GM19395 (cell line): ENCODE measurements around the gene PAAF1.
"Not testable (repeated sequence)": the region's sequence is repeated elsewhere in the genome, so short reads cannot be mapped to it uniquely, and the experiment has no call there.

ENCODE experiments used
- ATAC-seq: cut with Tn5 transposase; IDR thresholded peaks from one replicate; pipeline ENCODE4 v1.9.1; 2021; ENCODE audit warnings: mild to moderate bottlenecking, moderate library complexity; ENCODE audit not compliant: unreplicated experiment

PAAF1 gene

DNA sequence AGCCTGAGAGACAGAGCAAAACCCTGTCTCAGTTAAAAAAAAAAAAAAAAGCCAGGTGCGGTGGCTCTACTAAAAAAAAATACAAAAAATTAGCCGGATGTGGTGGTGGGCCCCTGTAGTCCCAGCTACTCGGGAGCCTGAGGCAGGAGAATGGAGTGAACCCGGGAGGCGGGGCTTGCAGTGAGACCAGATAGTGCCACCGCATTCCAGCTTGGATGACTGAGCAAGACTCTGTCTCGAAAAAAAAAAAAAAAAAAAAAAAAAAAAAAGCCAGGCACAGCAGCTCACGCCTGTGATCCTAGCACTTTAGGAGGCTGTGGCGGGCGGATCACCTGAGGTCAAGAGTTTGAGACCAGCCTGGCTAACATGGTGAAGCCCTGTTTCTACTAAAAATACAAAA, 3.6 kb downstream of the PAAF1 start:
- ATAC-seq, result not testable (repeated sequence)

DNA sequence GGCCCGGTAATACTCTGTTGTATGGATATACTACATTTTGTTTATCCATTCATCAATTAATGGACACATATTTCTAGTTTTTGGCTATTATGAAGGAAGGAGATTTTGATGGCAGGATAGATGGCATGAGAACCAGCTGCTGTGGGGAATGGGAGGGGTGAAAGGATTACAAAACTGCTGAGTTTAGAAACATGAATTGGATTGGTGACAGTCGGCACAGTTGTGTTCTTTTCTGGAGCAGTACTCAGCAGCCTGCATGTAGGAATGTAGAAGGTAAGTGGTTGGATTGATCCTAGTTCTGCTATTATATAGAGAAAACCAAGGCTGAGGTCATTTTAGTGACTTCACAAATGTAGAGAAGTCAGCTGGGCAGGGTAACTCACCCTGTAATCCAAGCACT, 7.1 kb downstream of the PAAF1 start:
- ATAC-seq, result no peak

DNA sequence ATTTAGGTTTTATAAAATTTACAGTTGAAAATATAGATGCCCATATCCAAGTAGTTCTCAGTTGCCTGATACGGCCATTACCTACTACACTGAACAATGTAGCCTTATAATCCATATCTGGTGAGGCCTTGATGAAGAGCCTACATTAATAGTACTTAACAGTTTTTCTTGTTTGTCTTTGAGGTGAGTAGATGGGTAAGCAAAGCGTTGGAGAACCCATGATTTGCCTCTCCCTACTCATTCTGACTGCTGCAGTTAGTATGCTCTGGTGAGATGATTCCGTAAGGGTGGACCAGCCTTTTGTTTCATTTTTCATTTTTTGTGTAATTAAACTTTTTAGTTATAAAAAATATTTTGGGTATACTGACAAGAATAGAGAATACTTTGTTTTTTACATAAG, 11.4 kb downstream of the PAAF1 start:
- no peak for ATAC-seq

DNA sequence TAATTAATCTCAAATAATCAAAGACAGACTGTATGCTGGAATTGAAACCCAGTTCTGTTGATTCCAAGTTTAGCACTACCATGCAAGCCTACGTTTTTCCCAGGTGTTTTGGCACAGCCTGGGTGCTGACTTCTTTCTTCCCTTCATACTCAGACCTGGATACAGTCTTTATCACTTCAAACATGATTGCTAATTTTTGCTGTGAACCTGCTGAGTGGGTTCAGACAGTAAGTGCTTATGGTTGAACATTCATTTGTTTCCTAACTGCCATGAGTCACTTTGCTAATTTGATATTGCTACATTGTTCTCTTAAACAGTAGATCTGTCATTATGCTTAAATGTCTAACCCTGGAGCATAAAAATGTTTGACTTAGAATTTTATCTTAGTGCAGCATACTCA, 12.2 kb downstream of the PAAF1 start:
- ATAC-seq, result no peak

DNA sequence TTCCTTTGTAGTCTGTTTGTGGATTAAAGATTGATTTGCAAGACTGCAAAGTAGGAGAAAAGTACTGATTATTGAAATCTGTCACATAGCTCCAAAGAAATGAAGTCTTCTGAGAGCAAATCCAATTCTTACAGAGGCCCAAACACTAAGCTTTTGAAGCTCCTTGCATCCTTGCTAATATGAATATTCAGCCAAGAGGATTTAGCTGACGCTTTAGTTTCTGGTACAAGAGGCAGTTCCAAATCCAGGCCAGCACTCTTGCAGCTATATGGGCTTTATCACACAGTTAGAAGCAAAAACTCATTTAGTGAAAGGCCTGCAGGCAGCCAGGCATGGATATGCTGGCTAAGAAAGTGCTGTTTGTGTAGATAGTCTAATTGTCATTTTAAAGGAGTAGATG, 12.7 kb downstream of the PAAF1 start:
- no peak for ATAC-seq

DNA sequence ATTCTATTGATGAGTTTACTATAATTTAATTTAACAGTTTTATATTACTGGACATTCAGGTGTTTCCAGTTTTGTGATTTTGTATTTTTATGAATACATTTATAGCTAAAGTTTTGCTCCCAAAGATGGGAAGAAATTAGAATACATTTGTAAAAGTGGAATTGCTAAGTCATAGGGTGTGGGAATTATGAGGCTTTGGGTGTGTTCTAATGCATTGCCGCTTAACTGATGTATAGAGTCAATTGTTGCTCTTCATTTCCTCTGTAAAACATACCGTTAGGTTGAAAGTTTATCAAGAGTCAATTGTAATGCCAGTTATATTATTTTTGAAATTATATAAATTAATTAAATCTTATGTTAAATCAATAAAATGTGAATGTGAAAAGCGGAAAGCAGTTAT, 16.2 kb downstream of the PAAF1 start:
- ATAC-seq, result no peak

DNA sequence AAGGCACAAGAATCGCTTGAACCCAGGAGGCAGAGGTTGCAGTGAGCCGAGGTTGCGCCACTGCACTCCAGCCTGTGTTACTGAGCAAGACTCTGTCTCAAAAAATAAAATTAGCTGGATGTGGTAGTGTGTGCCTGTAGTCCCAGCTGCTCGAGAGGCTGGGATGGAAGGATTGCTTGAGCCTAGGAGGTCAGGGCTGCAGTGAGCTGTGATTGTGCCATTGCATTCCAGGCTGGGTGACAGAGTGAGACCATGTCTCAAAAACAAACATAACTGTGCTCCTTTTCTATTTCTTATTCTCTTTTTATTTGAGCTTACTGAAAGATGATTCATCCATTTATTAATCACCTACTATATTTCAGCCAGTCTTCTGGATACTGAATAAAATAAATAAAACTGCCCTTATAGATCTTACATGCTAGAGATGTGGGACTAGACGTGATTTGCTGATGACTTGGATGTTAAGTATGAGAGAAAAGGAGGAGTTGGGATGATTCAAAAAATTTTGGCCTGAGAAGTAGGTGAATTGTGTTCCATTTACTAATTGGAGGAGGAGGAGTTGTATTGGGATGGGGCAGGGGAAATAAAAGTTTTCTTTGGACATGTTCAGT, 18.0 kb downstream of the PAAF1 start:
- no peak for ATAC-seq

DNA sequence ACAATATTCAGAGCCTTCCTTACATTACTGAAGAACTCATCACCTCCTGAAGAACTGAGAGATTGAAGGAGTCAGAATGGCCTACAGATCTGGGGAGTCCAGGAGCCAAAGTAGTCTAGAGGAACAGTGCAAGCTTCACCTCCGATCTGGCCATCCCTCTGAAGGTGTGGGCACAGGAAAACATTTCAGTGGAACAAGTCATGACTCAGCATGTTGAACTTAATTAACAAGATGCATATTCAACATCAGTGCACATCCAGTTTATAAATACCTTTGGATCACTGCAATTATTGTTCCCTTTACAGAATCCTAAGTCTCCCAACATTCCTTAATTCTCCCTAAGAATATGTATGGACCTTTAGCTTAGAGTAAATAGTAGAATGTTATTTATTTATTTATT, 25.5 kb downstream of the PAAF1 start:
- no peak for ATAC-seq

DNA sequence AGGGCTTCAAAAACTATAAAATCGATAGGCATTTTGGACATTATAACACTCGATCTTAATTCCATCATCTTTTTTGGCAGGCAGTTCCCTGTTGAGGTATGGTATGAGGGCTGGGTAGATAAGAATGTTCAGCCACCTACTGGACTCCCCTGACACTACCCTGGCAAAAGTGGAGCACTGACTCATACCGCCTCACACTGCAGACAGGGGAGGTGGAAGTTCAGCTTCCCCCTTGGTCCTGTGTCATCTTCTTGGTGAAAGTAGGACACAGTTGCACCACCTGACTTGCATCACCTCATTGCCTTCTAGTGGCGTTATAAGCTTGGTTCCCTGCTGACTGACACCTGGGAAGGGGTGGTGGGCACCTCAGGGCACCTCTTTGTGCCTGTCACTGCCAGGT, 30.4 kb downstream of the PAAF1 start:
- no peak for ATAC-seq

DNA sequence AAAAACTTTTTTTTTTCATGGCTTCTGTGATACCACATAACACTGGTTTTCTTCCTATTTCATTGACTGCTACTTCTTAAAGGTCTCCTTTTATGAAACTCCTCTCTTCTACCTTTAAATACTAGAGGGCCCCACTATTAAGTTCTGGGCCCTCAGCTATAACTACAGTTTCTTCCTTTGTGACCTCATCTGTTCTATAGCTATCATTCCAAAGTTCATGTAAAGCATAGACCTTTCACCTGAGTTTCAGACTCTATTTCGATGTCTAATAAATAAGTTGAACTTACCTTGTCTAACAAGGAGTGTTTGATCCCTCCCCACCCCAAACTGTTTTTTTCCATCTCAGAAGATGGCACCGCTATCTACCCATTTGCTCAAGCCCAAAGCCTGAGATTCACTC, 35.2 kb downstream of the PAAF1 start:
- ATAC-seq, result no peak

DNA sequence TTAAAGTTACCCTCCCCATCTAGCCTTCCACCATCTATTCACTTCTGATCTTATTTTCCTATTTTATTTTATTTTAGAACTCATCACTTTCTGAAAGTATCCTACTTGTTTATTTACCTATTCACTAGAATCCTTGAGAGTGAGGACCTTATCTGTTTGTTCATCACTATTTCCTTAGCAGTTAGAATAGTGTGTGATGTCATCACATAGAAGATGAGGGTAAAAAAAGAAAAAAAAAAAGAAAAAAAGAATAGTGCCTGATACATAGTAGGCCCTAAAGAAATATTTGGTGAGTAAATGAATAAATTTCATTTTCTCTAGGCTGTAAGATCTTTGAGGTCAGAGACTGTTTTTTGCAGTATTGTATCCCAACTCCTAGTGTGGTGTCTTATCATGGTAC, 36.7 kb downstream of the PAAF1 start:
- ATAC-seq, result no peak

DNA sequence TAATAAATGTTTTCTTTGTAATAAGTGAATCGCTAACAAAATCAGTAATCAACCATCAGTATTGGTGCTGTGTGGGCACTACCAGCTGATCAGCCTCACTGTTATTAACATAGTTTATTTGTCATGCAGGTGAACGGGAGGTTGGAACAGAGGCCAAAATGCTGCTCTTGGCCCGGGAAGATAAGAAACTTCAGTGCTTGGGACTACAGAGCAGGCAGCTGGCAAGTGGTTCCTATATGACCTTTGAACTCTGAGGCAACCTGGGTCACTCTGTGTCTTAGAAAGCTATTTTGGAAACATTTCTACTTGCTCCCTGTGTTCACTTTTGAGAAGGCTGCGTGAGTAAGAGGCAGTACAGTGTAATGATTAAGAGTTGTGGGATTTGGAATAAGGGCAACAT, 37.5 kb downstream of the PAAF1 start:
- no peak for ATAC-seq

DNA sequence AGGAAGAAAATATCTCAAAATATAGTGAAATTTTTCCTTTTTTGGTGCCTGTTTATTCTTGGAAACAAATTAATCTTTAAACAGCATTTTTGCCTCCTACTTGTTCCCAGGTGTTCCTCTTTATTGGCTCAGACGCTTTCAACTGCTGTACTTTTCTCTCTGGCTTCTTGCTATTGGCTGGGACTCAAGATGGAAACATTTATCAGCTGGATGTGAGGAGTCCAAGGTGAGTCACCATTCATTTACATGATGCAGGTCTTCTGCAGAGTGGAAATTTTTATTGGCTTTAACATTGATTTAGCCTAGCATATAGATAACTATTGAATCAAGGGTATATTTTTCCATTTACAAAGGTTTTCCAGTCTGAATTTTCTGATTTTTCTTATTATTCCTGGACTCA, 39.6 kb downstream of the PAAF1 start:
- ATAC-seq, result no peak

DNA sequence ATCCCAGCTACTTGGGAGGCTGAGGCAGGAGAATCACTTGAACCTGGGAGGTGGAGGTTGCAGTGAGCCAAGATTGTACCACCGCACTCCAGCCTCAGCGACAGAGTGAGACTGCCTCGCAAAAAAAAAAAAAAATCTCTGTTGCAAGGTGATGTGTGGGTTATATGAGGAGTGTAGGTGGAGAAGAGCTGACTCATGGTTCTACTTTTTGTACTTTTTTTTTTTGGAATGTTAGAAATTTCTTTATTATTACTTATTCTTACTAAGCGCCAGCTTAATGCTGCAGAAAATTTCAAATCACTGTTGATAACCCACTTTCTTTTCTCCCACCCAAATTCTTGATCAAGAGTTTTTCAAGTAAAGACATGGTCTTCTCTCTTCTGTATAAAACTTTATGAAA, 44.4 kb downstream of the PAAF1 start:
- ATAC-seq, result no peak

DNA sequence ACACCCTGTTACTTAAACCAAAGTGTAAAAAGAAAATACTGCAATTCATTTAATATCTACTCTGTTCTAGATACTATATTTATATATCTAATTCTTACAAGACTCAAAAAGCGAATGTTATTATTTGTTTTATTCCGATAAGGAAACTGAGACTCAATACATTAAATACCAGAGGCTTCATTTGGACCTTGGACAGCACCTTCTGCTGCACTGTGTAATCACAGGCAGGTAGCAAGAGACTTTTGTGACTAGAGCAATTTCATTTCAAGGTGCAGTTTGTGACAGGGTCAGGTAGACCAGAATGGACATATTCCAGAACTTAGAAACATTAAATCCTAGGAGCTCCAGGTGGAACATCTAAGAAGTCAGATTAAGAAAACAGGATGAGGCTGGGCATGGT, 52.6 kb downstream of the PAAF1 start:
- ATAC-seq, result no peak

DNA sequence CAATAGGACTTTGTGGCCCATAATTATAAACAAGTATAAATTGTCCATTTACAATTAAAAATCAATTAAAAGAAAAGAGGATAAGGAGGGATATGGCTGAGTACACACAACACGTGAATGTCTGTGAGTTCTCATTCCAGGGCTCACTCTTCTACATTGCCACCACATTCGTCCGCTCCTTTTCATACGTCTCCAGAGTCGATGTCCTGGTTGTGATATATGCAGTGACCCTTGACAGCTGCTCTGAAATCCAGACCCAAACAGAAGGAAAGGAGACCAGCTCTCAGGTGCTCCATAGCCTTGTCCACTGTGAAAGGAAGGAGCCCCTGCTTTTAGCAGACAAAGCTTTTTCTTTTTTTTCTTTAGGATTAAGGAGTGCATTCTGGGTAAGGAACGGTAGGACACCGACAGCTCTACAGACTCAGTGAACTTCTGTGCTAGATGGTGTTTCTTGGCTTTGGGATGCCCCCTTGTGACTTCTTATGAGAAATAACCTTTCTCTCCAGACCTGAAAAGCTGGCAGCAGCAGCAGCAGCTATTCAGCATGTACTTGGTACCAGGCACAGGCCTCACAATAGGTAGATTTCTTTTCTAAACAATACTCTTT, 54.3 kb downstream of the PAAF1 start:
- no peak for ATAC-seq

DNA sequence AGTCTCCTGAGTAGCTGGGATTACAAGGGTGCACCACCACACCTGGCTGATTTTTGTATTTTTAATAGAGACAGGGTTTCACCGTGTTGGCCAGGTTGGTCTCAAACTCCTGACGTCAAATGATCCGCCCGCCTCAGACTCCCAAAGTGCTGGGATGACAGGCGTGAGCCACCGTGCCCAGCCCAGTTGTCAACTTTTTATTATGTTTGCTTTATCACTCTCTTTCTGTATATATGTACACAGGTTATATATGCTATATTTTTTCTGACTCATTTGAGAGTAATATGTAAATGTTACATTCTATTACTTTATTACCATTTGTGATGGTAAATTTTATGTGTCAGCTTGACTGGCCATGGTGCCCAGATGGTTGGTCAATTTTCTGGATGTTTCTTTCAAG, 55.2 kb downstream of the PAAF1 start:
- ATAC-seq, result no peak

DNA sequence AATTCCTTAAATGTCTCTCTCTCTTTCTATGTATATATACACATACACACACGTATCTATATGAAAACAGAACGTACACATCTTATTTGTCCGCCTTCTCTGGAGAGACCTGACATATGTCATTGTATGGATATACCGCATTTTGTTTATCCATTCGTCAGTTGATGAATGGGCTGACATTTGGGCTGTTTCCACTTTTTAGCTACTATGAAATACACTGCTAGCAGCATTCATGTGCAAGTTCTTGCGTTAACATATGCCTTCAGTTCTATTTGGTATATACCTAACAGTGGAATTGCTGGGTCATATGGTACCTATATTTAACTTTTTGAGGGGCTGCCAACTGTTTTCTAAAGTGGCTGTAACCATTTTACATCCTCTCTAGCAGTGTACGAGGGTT, 56.0 kb downstream of the PAAF1 start:
- ATAC-seq, result no peak

DNA sequence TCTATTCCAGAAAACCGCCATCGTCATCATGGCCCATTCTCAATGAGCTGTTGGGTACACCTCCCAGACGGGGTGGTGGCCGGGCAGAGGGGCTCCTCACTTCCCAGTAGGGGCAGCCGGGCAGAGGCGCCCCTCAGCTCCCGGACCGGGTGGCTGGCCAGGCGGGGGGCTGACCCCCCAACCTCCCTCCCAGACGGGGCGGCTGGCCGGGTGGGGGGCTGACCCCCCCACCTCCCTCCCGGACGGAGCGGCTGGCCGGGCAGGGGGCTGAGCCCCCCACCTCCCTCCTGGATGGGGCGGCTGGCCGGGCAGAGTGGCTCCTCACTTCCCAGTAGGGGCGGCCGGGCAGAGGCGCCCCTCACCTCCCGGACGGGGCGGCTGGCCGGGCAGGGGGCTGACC, 59.2 kb downstream of the PAAF1 start:
- not testable (repeated sequence) for ATAC-seq

DNA sequence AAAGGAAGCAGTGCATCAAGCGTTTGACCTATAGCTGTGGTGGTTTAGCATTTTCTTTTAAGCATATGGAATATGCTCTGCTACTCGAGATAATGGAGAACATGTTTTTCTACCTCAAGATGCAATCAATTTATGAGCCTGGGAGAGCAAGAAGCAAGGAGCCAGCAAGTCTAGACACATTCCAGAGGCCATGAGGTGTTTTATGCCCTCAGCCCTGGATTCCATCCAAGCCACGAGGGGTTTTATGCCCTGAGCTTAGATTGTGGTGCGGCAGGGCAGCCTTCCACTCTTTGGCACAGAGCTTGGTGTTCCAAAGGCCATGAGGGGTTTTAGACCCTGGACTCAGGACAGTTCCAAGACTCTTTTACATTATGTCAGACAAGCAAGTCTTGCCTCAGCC, 62.3 kb downstream of the PAAF1 start:
- no peak for ATAC-seq

DNA sequence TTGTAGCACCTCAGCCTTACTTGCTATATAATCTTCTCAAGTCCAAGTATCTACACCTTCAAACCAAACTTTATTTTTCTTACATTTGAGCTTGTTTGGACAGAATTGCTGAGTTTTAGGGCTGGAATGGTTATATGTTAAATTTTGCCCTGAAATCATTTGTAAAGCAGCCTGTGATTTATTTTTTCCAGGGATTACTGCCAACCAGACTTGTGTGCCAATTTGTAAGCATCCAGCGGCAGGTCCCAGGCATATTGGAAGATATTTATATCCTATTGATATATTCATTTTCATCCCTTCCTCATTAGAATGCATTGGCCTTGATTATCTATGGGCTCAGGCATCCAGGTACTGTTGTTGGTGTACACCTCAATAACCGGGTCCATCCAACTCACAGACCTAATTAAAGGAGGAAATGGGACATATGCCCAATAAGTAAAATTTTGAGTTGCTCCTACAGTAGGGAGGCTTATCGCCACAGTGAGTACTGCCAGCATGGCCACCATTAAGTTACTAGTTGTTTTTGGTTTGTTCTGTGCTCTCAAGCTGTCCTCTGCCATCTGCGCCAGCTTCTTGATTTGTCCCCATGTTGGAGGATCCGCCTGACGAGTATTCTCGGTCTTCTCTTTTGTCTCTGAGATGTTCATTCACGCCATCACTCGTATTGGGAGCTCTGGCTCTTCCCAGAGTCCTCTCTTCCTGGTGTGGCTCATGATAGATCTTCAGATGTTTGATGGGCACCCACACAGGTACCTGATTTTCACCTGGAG, 64.2 kb downstream of the PAAF1 start:
- no peak for ATAC-seq

DNA sequence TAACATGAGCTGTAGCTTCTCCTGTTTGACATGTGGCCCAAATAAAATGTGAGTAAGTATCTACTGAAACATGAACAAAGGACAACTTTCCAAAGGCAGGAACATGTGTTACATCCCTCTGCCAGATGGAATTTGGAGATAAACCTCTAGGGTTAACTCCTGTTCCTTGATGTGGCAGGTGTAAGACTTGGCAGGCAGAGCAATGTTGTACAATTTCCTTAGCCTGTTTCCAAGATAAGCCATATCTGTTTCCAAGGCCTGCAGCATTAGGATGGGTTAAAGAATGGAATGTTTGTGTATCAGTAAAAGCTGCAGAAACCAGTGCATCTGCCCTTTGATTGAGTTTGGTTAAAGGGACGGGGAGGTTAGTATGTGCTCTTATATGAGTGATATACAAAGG, 65.2 kb downstream of the PAAF1 start:
- no peak for ATAC-seq

DNA sequence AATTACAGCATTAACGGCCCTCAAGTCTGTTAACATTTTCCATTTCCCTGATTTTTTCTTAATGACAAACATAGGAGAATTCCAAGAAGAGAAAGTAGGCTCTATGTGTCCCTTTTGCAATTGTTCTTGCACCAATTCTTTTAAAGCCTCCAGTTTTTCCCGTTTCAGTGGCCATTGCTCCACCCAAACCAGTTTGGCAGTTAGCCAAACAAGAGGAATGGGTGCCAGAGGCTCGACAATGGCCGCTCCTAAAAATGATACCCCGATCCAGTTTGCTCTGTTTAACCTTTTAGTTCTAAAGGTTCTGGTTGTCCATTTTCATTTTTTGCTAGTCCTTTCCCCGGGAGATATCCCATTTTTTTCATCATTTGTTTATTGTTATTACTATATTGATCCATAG, 67.3 kb downstream of the PAAF1 start:
- no peak for ATAC-seq
